Activated T-helper 1 cell treated with anti-CD3 and anti-CD28 coated beads, Interleukin-2, amount 50 U/mL, for 16 hours (primary cell): ENCODE data around the gene PCDHB8.
"Not testable (repeated sequence)": the region's sequence is repeated elsewhere in the genome, so short reads cannot be mapped to it uniquely, and the experiment has no call there.

Source experiments
- DNase-seq, 2 donors: peaks; one replicate each; pipeline ENCODE4 v3.0.0-alpha.2; 2020; ENCODE audit warnings: low read depth in 1 of 2, low spot score in 1 of 2

The PCDHB8 gene

DNA sequence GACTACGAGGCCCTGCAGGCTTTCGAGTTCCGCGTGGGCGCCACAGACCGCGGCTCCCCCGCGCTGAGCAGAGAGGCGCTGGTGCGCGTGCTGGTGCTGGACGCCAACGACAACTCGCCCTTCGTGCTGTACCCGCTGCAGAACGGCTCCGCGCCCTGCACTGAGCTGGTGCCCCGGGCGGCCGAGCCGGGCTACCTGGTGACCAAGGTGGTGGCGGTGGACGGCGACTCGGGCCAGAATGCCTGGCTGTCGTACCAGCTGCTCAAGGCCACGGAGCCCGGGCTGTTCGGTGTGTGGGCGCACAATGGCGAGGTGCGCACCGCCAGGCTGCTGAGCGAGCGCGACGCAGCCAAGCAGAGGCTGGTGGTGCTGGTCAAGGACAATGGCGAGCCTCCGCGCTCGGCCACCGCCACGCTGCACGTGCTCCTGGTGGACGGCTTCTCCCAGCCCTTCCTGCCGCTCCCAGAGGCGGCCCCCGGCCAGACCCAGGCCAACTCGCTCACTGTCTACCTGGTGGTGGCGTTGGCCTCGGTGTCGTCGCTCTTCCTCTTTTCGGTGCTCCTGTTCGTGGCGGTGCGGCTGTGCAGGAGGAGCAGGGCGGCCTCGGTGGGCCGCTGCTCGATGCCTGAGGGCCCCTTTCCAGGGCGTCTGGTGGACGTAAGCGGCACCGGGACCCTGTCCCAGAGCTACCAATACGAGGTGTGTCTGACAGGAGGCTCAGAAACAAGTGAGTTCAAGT, 6.7 kb downstream of the PCDHB8 start:
- not testable (repeated sequence) for DNase-seq

DNA sequence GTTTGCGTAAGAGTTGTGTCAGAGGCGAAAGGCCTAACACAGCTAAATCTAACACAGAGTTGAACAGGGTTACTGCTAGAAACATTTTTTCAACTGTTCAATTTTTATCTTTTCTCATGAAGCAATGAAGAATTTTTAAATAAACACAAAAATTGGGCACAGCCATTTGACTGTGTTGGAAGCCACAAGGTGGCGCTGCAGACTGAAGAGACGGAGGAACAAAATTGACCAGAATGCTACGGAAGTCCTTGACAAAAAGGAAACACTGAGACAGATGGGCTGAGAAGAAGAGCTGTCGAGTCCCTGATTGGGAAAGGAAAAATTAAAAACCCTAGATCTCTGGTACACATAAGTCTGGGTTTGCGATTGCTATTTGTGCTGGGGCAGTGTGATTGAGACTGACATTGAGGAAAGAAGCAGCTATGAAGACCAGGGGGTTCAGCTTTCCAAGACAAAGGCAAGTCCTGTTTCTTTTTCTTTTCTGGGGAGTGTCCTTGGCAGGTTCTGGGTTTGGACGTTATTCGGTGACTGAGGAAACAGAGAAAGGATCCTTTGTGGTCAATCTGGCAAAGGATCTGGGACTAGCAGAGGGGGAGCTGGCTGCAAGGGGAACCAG, 9.4 kb downstream of the PCDHB8 start, which contains the start of gene PCDHB9:
Gene PCDHB9, plus strand, starts transcription at position 265 of the 616 bp plus-strand sequence. Its CDS starts 158 bp downstream, at position 423.
- DNase-seq: no peak

DNA sequence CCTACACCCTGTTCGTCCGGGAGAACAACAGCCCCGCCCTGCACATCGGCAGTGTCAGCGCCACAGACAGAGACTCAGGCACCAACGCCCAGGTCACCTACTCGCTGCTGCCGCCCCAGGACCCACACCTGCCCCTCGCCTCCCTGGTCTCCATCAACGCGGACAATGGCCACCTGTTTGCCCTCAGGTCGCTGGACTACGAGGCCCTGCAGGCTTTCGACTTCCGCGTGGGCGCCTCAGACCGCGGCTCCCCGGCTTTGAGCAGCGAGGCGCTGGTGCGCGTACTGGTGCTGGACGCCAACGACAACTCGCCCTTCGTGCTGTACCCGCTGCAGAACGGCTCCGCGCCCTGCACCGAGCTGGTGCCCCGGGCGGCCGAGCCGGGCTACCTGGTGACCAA, 11.1 kb downstream of the PCDHB8 start:
- not testable (repeated sequence) for DNase-seq

DNA sequence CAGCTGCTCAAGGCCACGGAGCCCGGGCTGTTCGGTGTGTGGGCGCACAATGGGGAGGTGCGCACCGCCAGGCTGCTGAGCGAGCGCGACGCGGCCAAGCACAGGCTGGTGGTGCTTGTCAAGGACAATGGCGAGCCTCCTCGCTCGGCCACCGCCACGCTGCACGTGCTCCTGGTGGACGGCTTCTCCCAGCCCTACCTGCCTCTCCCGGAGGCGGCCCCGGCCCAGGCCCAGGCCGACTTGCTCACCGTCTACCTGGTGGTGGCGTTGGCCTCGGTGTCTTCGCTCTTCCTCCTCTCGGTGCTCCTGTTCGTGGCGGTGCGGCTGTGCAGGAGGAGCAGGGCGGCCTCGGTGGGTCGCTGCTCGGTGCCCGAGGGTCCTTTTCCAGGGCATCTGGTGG, 11.5 kb downstream of the PCDHB8 start:
- not testable (repeated sequence) for DNase-seq

DNA sequence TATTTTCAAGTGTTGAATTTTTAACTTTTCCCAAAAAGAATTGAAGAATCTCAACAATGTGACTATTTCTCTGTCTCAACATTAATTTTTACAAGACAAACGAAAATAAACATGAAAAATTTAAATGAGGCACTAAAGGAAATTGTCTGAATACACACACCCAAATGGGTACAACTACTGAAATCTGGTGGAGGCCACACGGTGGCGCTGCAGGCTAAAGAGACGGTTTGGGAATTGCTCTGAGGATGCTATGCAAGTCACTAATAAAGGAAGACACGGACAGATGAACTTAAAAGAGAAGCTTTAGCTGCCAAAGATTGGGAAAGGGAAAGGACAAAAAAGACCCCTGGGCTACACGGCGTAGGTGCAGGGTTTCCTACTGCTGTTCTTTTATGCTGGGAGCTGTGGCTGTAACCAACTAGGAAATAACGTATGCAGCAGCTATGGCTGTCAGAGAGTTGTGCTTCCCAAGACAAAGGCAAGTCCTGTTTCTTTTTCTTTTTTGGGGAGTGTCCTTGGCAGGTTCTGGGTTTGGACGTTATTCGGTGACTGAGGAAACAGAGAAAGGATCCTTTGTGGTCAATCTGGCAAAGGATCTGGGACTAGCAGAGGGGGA, 14.6 kb downstream of the PCDHB8 start, which contains the start of gene PCDHB10:
Gene PCDHB10, plus strand, starts transcription at position 244 of the 616 bp plus-strand sequence. Its CDS starts 200 bp downstream, at position 444.
- DNase-seq: no peak

DNA sequence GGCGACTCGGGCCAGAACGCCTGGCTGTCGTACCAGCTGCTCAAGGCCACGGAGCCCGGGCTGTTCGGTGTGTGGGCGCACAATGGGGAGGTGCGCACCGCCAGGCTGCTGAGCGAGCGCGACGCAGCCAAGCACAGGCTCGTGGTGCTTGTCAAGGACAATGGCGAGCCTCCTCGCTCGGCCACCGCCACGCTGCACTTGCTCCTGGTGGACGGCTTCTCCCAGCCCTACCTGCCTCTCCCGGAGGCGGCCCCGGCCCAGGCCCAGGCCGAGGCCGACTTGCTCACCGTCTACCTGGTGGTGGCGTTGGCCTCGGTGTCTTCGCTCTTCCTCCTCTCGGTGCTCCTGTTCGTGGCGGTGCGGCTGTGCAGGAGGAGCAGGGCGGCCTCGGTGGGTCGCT, 16.7 kb downstream of the PCDHB8 start:
- DNase-seq: not testable (repeated sequence)

DNA sequence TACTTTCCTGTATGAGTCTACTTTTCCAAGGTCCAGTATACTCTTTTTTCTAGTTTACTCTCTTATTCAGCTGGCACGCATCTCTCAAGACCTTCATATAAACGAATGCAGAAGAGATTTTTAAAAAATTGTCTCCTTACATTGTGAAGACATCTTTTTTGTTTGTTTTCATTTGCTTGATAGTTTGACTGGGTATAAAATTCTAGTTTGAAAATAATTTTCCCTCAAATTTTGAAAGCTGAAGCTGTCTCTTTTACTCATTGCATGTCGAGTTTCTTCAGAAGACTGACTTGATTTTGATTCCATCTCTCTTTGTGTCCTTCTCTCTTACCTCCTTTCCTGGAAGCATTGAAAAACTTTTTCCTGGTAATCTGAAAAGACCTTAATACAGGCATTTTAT, 18.8 kb downstream of the PCDHB8 start:
- no peak for DNase-seq

DNA sequence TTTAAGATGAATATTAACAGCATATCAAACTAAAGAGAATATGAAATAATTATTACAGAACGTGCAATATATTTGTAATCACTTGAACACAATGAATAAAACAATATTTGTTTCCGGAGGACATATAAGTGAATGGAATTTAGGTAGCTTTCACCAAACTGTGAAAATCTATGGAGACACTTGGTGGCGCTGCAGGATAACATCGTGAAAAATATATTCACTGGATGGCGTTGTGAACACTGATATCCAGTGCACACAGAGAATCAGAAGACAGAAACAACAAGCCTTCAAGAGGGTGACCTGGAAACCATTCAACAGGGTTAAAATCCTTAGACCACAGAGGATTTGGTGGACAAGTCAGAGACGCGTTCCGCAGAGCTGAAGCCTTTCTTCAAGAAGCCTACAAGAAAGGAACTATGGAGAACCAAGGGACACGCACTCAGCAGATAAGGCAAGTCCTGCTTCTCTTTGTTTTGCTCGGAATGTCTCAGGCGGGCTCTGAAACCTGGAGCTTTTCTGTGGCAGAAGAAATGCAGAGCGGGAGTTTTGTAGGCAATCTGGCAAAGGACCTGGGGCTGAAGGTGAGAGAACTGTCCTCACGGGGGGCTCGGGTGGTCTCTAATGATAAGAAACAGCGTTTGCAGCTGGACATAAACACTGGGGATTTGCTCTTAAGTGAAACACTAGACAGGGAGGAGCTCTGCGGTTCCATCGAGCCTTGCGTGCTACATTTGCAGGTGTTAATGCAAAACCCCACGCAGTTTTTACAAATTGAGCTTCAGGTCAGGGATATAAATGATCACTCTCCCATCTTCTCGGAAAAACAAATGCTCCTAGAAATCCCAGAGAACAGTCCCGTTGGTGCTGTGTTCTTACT, 22.0 kb downstream of the PCDHB8 start, which contains the start of gene PCDHB11:
Gene PCDHB11, plus strand, starts transcription at position 269 of the 877 bp plus-strand sequence. Its CDS starts 148 bp downstream, at position 417.
- DNase-seq: no peak

DNA sequence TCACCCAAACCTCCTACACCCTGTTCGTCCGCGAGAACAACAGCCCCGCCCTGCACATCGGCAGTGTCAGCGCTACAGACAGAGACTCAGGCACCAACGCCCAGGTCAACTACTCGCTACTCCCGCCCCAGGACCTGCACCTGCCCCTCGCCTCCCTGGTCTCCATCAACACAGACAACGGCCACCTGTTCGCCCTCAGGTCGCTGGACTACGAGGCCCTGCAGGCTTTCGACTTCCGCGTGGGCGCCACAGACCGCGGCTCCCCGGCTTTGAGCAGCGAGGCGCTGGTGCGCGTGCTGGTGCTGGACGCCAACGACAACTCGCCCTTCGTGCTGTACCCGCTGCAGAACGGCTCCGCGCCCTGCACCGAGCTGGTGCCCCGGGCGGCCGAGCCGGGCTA, 23.5 kb downstream of the PCDHB8 start:
- DNase-seq: not testable (repeated sequence)

DNA sequence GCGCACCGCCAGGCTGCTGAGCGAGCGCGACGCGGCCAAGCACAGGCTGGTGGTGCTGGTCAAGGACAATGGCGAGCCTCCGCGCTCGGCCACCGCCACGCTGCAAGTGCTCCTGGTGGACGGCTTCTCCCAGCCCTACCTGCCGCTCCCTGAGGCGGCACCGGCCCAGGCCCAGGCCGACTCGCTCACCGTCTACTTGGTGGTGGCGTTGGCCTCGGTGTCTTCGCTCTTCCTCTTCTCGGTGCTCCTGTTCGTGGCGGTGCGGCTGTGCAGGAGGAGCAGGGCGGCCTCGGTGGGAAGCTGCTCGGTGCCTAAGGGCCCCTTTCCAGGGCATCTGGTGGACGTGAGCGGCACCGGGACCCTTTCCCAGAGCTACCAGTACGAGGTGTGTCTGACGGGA, 24.1 kb downstream of the PCDHB8 start:
- not testable (repeated sequence) for DNase-seq

DNA sequence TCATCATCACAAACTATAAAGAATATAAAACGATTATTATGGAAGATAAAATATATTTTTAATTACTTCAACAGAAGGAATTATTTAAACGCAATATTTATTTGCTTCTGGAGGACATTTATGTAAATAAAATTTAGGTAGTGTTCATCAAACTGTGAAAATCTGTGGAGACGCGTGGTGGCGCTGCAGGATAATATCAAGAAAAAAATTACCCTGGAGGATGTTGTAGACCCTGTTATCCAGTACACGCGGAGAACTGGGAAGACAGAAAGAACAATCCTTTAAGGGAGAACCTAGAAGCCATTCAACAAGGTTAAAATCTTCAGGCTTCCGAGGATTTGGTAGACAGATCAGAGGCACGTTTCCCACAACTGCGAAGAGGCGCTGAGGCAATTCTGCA, 30.9 kb downstream of the PCDHB8 start, which contains the start of gene PCDHB12:
Gene PCDHB12, plus strand, starts transcription at position 242 of the 400 bp plus-strand sequence. CDS start 189 bp downstream, outside the sequence.
- no peak for DNase-seq

DNA sequence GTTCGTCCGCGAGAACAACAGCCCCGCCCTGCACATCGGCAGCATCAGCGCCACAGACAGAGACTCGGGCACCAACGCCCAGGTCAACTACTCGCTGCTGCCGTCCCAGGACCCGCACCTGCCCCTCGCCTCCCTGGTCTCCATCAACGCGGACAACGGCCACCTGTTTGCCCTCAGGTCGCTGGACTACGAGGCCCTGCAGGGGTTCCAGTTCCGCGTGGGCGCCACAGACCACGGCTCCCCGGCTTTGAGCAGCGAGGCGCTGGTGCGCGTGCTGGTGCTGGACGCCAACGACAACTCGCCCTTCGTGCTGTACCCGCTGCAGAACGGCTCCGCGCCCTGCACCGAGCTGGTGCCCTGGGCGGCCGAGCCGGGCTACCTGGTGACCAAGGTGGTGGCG, 32.7 kb downstream of the PCDHB8 start:
- DNase-seq: not testable (repeated sequence)

DNA sequence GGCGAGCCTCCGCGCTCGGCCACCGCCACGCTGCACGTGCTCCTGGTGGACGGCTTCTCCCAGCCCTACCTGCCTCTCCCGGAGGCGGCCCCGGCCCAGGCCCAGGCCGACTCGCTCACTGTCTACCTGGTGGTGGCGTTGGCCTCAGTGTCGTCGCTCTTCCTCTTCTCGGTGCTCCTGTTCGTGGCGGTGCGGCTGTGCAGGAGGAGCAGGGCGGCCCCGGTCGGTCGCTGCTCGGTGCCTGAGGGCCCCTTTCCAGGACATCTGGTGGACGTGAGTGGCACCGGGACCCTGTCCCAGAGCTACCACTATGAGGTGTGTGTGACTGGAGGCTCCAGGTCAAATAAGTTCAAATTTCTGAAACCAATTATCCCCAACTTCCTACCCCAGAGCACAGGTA, 33.3 kb downstream of the PCDHB8 start:
- DNase-seq: not testable (repeated sequence)

DNA sequence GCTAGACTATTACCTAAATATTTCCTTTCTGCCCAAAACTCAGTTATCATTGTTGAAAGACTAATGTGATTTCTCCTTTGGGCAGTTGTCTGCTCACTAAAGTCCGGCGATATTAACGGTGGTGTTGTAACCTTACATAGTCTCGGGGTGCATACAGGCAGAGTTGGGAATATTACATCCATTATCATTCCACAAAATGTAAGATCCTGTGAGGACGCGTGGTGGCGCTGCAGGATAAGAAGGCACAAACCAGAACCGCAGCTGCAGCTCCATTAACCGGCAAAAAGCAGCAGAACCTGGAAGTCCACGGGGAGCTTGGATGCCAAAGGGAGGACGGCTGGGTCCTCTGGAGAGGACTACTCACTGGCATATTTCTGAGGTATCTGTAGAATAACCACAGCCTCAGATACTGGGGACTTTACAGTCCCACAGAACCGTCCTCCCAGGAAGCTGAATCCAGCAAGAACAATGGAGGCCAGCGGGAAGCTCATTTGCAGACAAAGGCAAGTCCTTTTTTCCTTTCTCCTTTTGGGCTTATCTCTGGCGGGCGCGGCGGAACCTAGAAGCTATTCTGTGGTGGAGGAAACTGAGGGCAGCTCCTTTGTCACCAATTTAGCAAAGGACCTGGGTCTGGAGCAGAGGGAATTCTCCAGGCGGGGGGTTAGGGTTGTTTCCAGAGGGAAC, 36.2 kb downstream of the PCDHB8 start, which contains the start of gene PCDHB13:
Gene PCDHB13, plus strand, starts transcription at position 264 of the 684 bp plus-strand sequence. Its CDS starts 205 bp downstream, at position 469.
- not testable (repeated sequence) for DNase-seq

DNA sequence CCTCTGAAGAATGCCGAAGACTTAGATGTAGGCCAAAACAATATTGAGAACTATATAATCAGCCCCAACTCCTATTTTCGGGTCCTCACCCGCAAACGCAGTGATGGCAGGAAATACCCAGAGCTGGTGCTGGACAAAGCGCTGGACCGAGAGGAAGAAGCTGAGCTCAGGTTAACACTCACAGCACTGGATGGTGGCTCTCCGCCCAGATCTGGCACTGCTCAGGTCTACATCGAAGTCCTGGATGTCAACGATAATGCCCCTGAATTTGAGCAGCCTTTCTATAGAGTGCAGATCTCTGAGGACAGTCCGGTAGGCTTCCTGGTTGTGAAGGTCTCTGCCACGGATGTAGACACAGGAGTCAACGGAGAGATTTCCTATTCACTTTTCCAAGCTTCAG, 37.0 kb downstream of the PCDHB8 start:
- DNase-seq: not testable (repeated sequence)

DNA sequence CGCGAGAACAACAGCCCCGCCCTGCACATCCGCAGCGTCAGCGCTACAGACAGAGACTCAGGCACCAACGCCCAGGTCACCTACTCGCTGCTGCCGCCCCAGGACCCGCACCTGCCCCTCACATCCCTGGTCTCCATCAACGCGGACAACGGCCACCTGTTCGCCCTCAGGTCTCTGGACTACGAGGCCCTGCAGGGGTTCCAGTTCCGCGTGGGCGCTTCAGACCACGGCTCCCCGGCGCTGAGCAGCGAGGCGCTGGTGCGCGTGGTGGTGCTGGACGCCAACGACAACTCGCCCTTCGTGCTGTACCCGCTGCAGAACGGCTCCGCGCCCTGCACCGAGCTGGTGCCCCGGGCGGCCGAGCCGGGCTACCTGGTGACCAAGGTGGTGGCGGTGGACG, 37.9 kb downstream of the PCDHB8 start:
- DNase-seq: not testable (repeated sequence)

DNA sequence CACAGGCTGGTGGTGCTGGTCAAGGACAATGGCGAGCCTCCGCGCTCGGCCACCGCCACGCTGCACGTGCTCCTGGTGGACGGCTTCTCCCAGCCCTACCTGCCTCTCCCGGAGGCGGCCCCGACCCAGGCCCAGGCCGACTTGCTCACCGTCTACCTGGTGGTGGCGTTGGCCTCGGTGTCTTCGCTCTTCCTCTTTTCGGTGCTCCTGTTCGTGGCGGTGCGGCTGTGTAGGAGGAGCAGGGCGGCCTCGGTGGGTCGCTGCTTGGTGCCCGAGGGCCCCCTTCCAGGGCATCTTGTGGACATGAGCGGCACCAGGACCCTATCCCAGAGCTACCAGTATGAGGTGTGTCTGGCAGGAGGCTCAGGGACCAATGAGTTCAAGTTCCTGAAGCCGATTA, 38.4 kb downstream of the PCDHB8 start:
- not testable (repeated sequence) for DNase-seq

DNA sequence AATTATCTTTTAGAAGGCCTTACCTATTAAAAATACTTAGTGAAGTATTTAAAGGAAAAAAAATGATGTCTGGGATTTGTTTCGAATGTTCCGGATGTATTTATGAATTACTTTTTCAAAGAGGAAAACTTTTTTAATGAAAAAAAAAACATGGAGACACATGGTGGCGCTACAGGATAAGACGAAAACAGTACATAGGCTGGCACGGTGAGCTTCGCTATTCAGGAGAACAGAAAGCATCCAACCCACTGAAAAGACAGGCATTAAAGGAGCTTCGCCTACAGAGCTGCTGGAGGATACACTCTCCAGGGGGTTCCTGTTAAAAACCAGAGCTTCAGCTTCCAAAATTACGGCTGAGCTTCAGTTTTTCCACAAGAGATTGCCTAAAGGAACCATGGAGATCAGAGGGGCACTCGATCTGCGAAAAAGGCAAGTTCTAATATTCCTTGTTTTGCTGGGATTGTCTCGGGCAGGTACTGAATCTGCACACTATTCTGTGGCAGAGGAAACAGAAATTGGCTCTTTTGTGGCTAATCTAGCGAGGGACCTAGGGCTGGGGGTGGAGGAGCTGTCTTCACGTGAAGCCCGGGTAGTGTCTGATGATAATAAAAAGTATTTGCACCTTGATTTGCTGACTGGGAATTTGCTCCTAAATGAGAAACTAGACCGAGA, 45.7 kb downstream of the PCDHB8 start, which contains the start of gene PCDHB14:
Gene PCDHB14, plus strand, starts transcription at position 232 of the 672 bp plus-strand sequence. Its CDS starts 163 bp downstream, at position 395.
- no peak for DNase-seq

DNA sequence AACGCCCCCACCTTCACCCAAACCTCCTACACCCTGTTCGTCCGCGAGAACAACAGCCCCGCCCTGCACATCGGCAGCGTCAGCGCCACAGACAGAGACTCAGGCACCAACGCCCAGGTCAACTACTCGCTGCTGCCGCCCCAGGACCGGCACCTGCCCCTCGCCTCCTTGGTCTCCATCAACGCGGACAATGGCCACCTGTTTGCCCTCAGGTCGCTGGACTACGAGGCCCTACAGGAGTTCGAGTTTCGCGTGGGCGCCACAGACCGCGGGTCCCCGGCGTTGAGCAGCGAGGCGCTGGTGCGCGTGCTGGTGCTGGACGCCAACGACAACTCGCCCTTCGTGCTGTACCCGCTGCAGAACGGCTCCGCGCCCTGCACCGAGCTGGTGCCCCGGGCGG, 47.3 kb downstream of the PCDHB8 start:
- DNase-seq: not testable (repeated sequence)
